Measurements from ENCODE around the gene DRGX. TPM values are rescaled to one million over a fixed set of nuclear protein-coding genes. Genes with fewer than 3 reads are reported as not detected.

The DRGX gene
- total and polyA plus RNA-seq, 9 donors = not detected

GRCh38 chr10:49397036-49397999 is 1.4 kb upstream of the DRGX start:
- H3K36me3 ChIP-seq = no peaks in the 10 kb centered on the region
- intact Hi-C loops (cut with DNase I) = no loop called here
- H3K4me1 ChIP-seq (ENCODE audit: insufficient read depth) = no peaks in the 10 kb centered on the region
- H3K4me3 ChIP-seq = no peak overlapping the region
- H3K9me3 ChIP-seq = no peaks in the 10 kb centered on the region
- no peak for DNase-seq
- H3K27ac ChIP-seq = no peak overlapping the region
- WGBS, 3 donors = 1 to 3% (median 3%) methylated on average over 52 to 61 of the region's 61 CpGs
- TF ChIP-seq POLR2A (IDR thresholded peaks at IDR 0.05) = no peak
- peaks cover 4% of the 10 kb centered on the region for H3K27me3 ChIP-seq

- Histone ChIP-seq H3K4me1 (ENCODE audit: insufficient read depth) (no peaks in the 10 kb centered on the region), H3K36me3 (no peaks in the 10 kb centered on the region), H3K27ac (no peak overlapping the region), H3K27me3 (peaks cover 4% of the 10 kb centered on the region), H3K4me3 (no peak overlapping the region), H3K9me3 (no peaks in the 10 kb centered on the region)
- intact Hi-C loops (cut with DNase I) = no loop called here
- no peak for DNase-seq
- WGBS, 3 donors = 18 to 20% (median 19%) methylated on average over 8 of the region's 8 CpGs
- no peak for TF ChIP-seq EP300 (IDR thresholded peaks at IDR 0.05)
- no peak for TF ChIP-seq CTCF (IDR thresholded peaks at IDR 0.05)
- TF ChIP-seq POLR2A (IDR thresholded peaks at IDR 0.05) = no peak
Measured at GRCh38 chr10:49396666-49396999, 744 bp upstream of the DRGX start.

DNA sequence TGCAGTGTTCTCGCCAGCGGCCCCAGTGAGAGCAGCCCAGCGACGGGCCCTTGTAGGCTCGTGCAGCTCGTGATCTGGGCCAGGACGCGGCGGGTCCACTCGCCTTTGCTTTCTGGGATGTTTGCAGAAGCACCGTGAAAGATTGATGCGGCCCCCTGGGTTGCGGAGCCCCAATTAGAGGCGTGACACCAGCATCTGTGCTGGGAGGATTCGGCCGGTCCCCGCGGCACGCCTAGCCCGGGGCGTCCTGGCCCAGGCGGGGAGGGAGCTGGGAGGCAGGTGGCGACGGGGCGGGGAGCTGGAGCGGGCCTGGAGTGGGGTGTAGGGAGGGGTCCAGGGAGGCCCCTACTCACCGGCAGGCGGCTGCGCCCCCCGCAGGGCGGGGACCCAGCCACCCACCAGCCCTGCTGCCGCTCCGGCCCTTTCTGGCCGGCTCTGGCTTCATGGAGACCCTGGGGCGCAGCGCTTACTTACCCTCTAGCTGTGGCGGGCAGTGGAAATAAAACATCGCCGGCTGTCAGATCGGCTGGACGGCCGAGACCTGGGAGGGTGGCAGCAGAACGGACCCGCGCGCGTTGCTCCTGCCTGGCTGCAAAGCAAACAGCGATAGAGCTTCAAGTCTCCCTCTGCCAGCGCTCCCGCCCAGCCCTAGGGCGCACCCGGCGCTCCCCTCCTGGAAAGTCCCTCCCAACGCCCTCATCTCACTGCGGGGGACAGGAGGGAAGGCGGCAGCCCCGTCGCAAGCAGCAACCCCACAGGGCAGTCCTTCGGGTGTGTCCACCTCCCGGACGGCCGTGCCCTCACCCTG is 752 bp downstream of the DRGX start:
- no peak for TF ChIP-seq EP300 (IDR thresholded peaks at IDR 0.05)
- no peak for TF ChIP-seq POLR2A (IDR thresholded peaks at IDR 0.05)
- no peak for TF ChIP-seq CTCF (IDR thresholded peaks at IDR 0.05)
- no peaks in the 10 kb centered on the region for H3K4me1 ChIP-seq (ENCODE audit: insufficient read depth)
- peaks cover 4% of the 10 kb centered on the region for H3K27me3 ChIP-seq
- no peaks in the 10 kb centered on the region for H3K9me3 ChIP-seq
- DNase-seq = no peak
- no peak overlapping the region for H3K27ac ChIP-seq
- H3K4me3 ChIP-seq = no peak overlapping the region
- WGBS, 3 donors = 1 to 2% (median 1%) methylated on average over 39 to 62 of the region's 62 CpGs
- no peaks in the 10 kb centered on the region for H3K36me3 ChIP-seq
- intact Hi-C loops (cut with DNase I) = no loop called here

- H3K9me3 ChIP-seq = no peaks in the 10 kb centered on the region
- peaks cover 4% of the 10 kb centered on the region for H3K27me3 ChIP-seq
- no peak for DNase-seq
- no peaks in the 10 kb centered on the region for H3K36me3 ChIP-seq
- TF ChIP-seq CTCF (IDR thresholded peaks at IDR 0.05) (no peak), EP300 (IDR thresholded peaks at IDR 0.05) (no peak), POLR2A (IDR thresholded peaks at IDR 0.05) (no peak)
- H3K27ac ChIP-seq = no peak overlapping the region
- 30 to 40% (median 39%) methylated on average over 4 of the region's 4 CpGs for WGBS, 3 donors
- no peak overlapping the region for H3K4me3 ChIP-seq
- H3K4me1 ChIP-seq (ENCODE audit: insufficient read depth) = no peaks in the 10 kb centered on the region
- intact Hi-C loops (cut with DNase I) = no loop called here
Measured at GRCh38 chr10:49393757-49394156, 2.1 kb downstream of the DRGX start.
